DND-41 (cell line): ENCODE measurements around the gene ACTL9.
A peak's percentile ranks its signal among the peaks of the same experiment; 100 is the strongest.

Source experiments
- ATAC-seq: fragments of 200-7000 bp; cut with Tn5 transposase; 3 replicates; pipeline ENCODE4 v1.9.1; 2021; ENCODE audit warnings: low read depth; ENCODE audit not compliant: insufficient read depth
- DNase-seq: peaks from one replicate; pipeline ENCODE4 v3.0.0-alpha.2; 2020
- H2AFZ ChIP-seq: 2 replicates; pipeline ENCODE4 v1.6.0; 2012; ENCODE audit warnings: low read depth, low read length
- H3K27ac ChIP-seq: 2 replicates; pipeline ENCODE4 v1.5.1; 2012; ENCODE audit warnings: low read length, inconsistent platforms
- H3K27me3 ChIP-seq: fragments of 200-600 bp; sonication (generic); 2 replicates; pipeline ENCODE4 v1.6.0; 2012; ENCODE audit warnings: low read length, mild to moderate bottlenecking, inconsistent platforms; ENCODE audit not compliant: insufficient read depth, poor library complexity
- H3K36me3 ChIP-seq: 2 replicates; pipeline ENCODE4 v1.5.1; 2012; ENCODE audit warnings: low read length, inconsistent platforms; ENCODE audit not compliant: insufficient read depth
- H3K4me1 ChIP-seq: 2 replicates; pipeline ENCODE4 v1.5.1; 2012; ENCODE audit warnings: mild to moderate bottlenecking, low read length; ENCODE audit not compliant: insufficient read depth
- H3K4me2 ChIP-seq: 2 replicates; pipeline ENCODE4 v1.6.0; 2012; ENCODE audit warnings: mild to moderate bottlenecking, moderate library complexity, low read length, inconsistent platforms; ENCODE audit not compliant: insufficient read depth
- H3K4me3 ChIP-seq, 2 experiments: fragments of 200-600 bp in 1 of 2; shearing (Covaris generic) in 1 of 2; 2 replicates each; pipeline ENCODE4 v1.5.1; 2012 to 2016; ENCODE audit warnings: inconsistent platforms in 2 of 2, low read length in 2 of 2, mild to moderate bottlenecking in 2 of 2, low read depth in 1 of 2, moderate library complexity in 1 of 2
- H3K79me2 ChIP-seq: 2 replicates; pipeline ENCODE4 v1.6.0; 2012; ENCODE audit warnings: low read length, inconsistent platforms; ENCODE audit not compliant: insufficient read depth
- H3K9ac ChIP-seq: 2 replicates; pipeline ENCODE4 v1.6.0; 2012; ENCODE audit warnings: low read depth, mild to moderate bottlenecking, inconsistent platforms, low read length, moderate library complexity
- H3K9me3 ChIP-seq: 2 replicates; pipeline ENCODE4 v1.5.1; 2012; ENCODE audit warnings: low read length, moderate library complexity, mild to moderate bottlenecking, inconsistent platforms; ENCODE audit not compliant: insufficient read depth, severe bottlenecking
- H4K20me1 ChIP-seq: 2 replicates; pipeline ENCODE4 v1.6.0; 2012; ENCODE audit warnings: low read length; ENCODE audit not compliant: insufficient read depth
- CTCF ChIP-seq: IDR thresholded peaks from 2 replicates; pipeline ENCODE4 v1.5.1; 2012; ENCODE audit warnings: borderline replicate concordance, low read length, moderate library complexity, mild to moderate bottlenecking; ENCODE audit not compliant: poor library complexity, severe bottlenecking; ENCODE audit errors: extremely low read depth
- EZH2 ChIP-seq: IDR thresholded peaks from 3 replicates; pipeline ENCODE4 v1.6.1; 2012; ENCODE audit warnings: borderline replicate concordance, low read depth, mild to moderate bottlenecking, moderate library complexity, low read length, inconsistent platforms; ENCODE audit not compliant: severe bottlenecking

Gene ACTL9

GRCh38 chr19:8678244-8678807 lies 20.3 kb downstream of the ACTL9 start:
- Histone ChIP-seq H3K4me2 (no peak overlapping the region), H4K20me1 (no peaks in the 10 kb centered on the region), H3K4me1 (no peaks in the 10 kb centered on the region), H3K27me3 (no peaks in the 10 kb centered on the region), H2AFZ (no peak overlapping the region), H3K9me3 (no peaks in the 10 kb centered on the region), H3K27ac (no peak overlapping the region), H3K79me2 (no peaks in the 10 kb centered on the region), H3K9ac (no peak overlapping the region), H3K4me3 (no peak overlapping the region), H3K36me3 (no peaks in the 10 kb centered on the region)
- ATAC-seq (no peak), DNase-seq (no peak)
- TF ChIP-seq CTCF, result no peak
- no peak for TF ChIP-seq EZH2

- H3K36me3 ChIP-seq, result no peaks in the 10 kb centered on the region
- no peak overlapping the region for H3K4me3 ChIP-seq
- no peaks in the 10 kb centered on the region for H4K20me1 ChIP-seq
- H3K4me2 ChIP-seq, result no peak overlapping the region
- no peaks in the 10 kb centered on the region for H3K27me3 ChIP-seq
- no peak for TF ChIP-seq CTCF
- no peak for TF ChIP-seq EZH2
- H2AFZ ChIP-seq, result no peak overlapping the region
- no peak overlapping the region for H3K9ac ChIP-seq
- no peaks in the 10 kb centered on the region for H3K79me2 ChIP-seq
- H3K27ac ChIP-seq, result no peak overlapping the region
- ATAC-seq, result no peak
- no peak for DNase-seq
- H3K4me1 ChIP-seq, result peaks cover 11% of the 10 kb centered on the region
- no peaks in the 10 kb centered on the region for H3K9me3 ChIP-seq
Measured at GRCh38 chr19:8675066-8675465, 23.5 kb downstream of the ACTL9 start.

- H3K27ac ChIP-seq, result no peak overlapping the region
- H3K4me2 ChIP-seq, result no peak overlapping the region
- H3K79me2 ChIP-seq, result no peaks in the 10 kb centered on the region
- no peaks in the 10 kb centered on the region for H3K36me3 ChIP-seq
- no peaks in the 10 kb centered on the region for H3K27me3 ChIP-seq
- no peak overlapping the region for H3K4me3 ChIP-seq
- peak; percentile 37 for DNase-seq
- no peak for ATAC-seq
- no peak overlapping the region for H3K9ac ChIP-seq
- H3K9me3 ChIP-seq, result no peaks in the 10 kb centered on the region
- no peaks in the 10 kb centered on the region for H4K20me1 ChIP-seq
- TF ChIP-seq CTCF, result no peak
- TF ChIP-seq EZH2, result no peak
- peaks cover 11% of the 10 kb centered on the region for H3K4me1 ChIP-seq
- H2AFZ ChIP-seq, result no peak overlapping the region
Measured at GRCh38 chr19:8673276-8673891, 25.2 kb downstream of the ACTL9 start.
